GM18868 (cell line): ENCODE measurements around the gene KCNJ5.

ENCODE experiments used
- ATAC-seq: cut with Tn5 transposase; IDR thresholded peaks from one replicate; pipeline ENCODE4 v1.9.1; 2021; ENCODE audit warnings: mild to moderate bottlenecking, moderate library complexity; ENCODE audit not compliant: unreplicated experiment

KCNJ5 gene

DNA sequence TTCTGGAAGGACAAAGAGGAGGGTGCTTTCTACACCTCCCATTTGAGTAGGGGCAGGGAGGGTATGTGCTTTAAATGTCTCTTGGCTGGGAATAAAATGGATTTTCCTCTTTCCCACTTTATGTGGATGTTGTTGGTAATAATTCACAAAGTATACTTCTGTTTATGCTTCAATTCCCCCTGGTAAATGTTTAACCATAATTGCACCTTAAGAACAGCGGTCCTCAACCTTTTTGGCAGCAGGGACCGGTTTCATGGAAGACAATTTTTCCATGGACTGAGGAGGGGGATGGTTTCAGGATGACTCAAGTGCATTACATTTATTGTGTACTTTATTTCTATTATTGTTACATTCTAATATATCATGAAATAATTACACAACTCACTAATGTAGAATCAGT, 55.5 kb downstream of the KCNJ5 start:
- no peak for ATAC-seq

DNA sequence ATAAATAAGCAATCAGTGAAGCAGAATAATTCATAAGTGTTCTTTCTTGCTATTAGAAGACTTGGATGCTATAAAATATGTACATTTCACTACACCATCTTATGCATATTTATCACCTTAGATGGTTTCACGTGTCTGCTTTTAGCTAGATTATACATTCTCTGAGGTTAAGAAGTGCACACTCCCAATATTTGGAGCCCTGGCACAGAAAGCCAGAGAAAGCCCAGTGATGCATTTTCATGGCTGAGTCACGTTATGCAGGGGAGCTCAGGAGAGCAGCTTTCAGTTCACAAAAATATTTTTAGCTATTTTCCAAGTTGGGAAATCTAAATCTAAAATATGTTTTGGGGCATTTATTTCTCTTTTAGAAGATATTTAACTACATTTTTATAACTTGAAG, 56.6 kb downstream of the KCNJ5 start:
- no peak for ATAC-seq

GRCh38 chr11:128948583-128948982, 57.4 kb downstream of the KCNJ5 start:
- no peak for ATAC-seq

GRCh38 chr11:128949791-128950454, 58.8 kb downstream of the KCNJ5 start:
- no peak for ATAC-seq

DNA sequence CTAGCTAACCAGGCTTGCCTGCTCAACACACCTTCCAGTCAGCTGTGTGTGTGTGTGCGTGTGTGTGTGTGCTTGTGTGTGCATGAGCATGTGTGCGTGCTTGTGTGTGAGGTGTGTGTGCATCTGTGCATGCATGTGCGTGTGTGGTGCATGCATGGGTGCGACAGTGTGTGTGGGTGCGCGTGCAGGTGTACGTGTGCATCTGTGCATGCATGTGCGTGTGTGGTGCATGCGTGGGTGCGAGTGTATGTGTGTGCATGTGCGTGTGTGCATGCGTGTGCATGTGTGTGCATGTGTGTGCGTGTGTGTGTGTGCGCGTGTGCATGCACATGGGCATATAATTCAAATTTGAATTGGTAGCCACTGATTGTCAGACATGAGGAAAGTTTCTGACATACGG, 62.0 kb downstream of the KCNJ5 start:
- ATAC-seq, result no peak

DNA sequence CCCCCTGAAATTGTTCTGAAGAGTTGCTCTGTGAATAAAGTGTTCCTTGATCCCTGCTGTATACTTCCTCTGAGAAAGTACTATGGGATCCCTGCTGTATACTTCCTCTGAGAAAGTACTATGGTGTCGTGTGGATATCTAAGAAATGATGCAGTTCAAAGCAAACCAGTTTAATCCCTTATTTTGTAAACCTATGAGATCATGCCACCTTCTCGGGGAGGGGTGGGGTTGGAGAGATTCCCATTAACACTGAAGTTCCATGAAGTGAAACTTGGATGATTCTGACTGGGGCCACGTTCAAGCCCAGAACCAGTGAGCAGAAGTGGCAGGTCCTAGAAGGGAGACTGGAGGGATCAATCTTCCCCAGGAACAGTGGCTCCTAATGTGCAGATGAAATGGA, 64.5 kb downstream of the KCNJ5 start:
- ATAC-seq, result no peak

GRCh38 chr11:128956401-128957201, 65.4 kb downstream of the KCNJ5 start:
- ATAC-seq, result peak; percentile 53

DNA sequence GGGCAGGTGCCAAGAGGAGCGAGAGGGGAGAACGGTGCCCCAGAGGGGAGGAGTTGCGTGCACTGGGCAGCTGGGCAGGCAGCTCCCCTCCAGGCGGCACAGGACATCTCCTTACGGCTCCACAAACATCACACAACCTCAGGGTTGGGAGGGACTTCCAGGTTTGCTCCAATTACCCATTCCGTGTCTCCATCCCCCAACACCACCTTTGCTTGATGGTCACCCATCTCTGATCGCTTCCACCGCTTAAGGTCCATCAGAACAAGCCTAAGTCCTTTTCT, 66.0 kb downstream of the KCNJ5 start:
- ATAC-seq, result no peak

- no peak for ATAC-seq
These were observed 70.5 kb downstream of the KCNJ5 start for GRCh38 chr11:128961645-128962044.

- ATAC-seq, result no peak
These were observed 71.7 kb downstream of the KCNJ5 start for GRCh38 chr11:128962896-128963295.

GRCh38 chr11:128963744-128964325, 72.7 kb downstream of the KCNJ5 start:
- no peak for ATAC-seq

- no peak for ATAC-seq
These were observed 73.3 kb downstream of the KCNJ5 start for GRCh38 chr11:128964463-128964930.

DNA sequence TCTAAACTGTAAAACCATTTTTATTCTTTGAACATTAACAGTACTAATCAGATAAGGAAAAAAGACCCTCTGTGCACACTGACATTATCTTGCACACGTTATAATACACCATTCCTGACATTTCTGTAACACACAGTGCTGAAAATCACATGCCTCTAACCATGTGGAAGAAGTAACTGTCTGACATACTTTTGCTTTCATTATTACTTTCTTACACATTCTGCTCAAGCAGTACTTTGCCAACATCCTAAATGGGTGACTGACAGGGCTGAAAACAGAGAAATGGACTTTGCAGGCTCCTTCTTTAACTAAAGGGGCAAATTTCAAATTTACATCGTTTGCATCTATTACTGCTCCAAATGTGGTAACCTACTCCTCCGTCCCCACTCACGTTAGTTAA, 74.3 kb downstream of the KCNJ5 start:
- ATAC-seq, result peak; percentile 98

DNA sequence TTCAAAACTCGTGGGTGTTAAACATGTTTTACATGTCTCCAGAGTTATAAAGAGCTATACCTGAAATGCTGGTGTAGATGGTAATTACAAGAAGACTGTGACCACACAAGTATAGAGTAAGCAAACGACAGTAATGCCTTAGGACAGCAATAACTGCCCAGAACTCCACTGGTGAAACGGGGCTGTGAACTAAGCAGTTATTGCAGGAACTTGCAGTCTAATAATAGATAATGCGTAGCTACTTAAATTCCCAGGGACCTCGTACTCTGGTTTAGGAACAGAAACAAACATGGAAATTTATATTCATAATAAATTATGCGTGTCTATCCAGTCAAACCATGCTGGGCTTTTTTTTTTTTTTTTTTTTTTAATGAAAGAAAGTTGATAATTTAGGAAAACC, 76.4 kb downstream of the KCNJ5 start:
- no peak for ATAC-seq

DNA sequence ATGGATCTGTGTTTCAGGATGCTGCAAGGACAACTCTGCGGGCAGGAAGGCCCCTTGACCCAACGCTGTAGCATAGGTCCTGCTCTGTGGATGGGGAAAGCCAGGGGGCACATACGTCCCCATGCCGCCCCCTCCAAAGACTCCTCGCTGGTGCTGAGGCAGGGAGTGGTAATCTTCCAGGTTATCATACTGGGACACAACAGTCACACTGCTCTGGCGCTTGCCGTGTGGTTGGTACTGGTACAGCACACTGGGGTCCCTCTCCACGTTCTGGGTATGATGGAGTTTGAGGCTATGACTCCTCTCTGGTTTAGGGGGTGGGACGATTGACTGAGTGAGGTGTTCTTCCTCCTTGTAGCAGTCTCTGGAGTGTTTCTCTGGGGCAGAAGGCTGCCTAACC, 77.8 kb downstream of the KCNJ5 start:
- no peak for ATAC-seq
